DMS153 treated with DMSO at 0.1 percent for 48 hours (cell line): Measurements from ENCODE around the gene DENR.
"Not testable (repeated sequence)": the region's sequence is repeated elsewhere in the genome, so short reads cannot be mapped to it uniquely, and the experiment has no call there.

Source experiments
- DNase-seq: peaks from one replicate; lab custom pipeline; 2025; ENCODE audit not compliant: unreplicated experiment; lab: John Stamatoyannopoulos, UW

DENR gene

GRCh38 chr12:122752464-122753318 lies at the start of gene DENR:
TSS of gene DENR (plus strand) at chr12:122752824. CDS start at chr12:122753702, 878 bp downstream.
- peak; percentile 98 for DNase-seq

- DNase-seq: not testable (repeated sequence)
Observed at GRCh38 chr12:122702890-122703611, 49.6 kb upstream of the DENR start, which contains the start of gene HCAR2. TSS of gene HCAR2 (minus strand) at chr12:122703357. CDS start at chr12:122703283, 74 bp downstream.

- not testable (repeated sequence) for DNase-seq
Observed at GRCh38 chr12:122703841-122704240, 48.8 kb upstream of the DENR start.

- not testable (repeated sequence) for DNase-seq
Observed at GRCh38 chr12:122709287-122709686, 43.3 kb upstream of the DENR start.

- DNase-seq: not testable (repeated sequence)
Observed at GRCh38 chr12:122710341-122710740, 42.3 kb upstream of the DENR start.

GRCh38 chr12:122711266-122711665 lies 41.4 kb upstream of the DENR start:
- DNase-seq: not testable (repeated sequence)

GRCh38 chr12:122713491-122714188 lies 39.0 kb upstream of the DENR start:
- DNase-seq: not testable (repeated sequence)

GRCh38 chr12:122715211-122715610 lies 37.4 kb upstream of the DENR start:
- not testable (repeated sequence) for DNase-seq

GRCh38 chr12:122716658-122717057 lies 36.0 kb upstream of the DENR start, which contains the start of gene HCAR3:
TSS of gene HCAR3 (minus strand) at chr12:122716811. CDS start at chr12:122716737, 74 bp downstream.
- not testable (repeated sequence) for DNase-seq

- DNase-seq: no peak
Observed at GRCh38 chr12:122721057-122721545, 31.5 kb upstream of the DENR start.

GRCh38 chr12:122722387-122722786 lies 30.2 kb upstream of the DENR start:
- no peak for DNase-seq

GRCh38 chr12:122724641-122725243 lies 27.9 kb upstream of the DENR start:
- DNase-seq: no peak

- DNase-seq: no peak
Observed at GRCh38 chr12:122725452-122726079, 27.1 kb upstream of the DENR start.

GRCh38 chr12:122726080-122726558 lies 26.5 kb upstream of the DENR start:
- DNase-seq: no peak

GRCh38 chr12:122729583-122730214 lies 22.9 kb upstream of the DENR start:
- no peak for DNase-seq

- no peak for DNase-seq
Observed at GRCh38 chr12:122730215-122731014, 22.2 kb upstream of the DENR start, which contains the start of gene HCAR1. TSS of gene HCAR1 (minus strand) at chr12:122730844. CDS start at chr12:122730339, 505 bp downstream.

- DNase-seq: no peak
Observed at GRCh38 chr12:122732170-122732569, 20.5 kb upstream of the DENR start.

- no peak for DNase-seq
Observed at GRCh38 chr12:122732611-122733010, 20.0 kb upstream of the DENR start.

GRCh38 chr12:122738571-122738970 lies 14.1 kb upstream of the DENR start:
- no peak for DNase-seq
